Activated naive CD4-positive, alpha-beta T cell treated with anti-CD3 and anti-CD28 coated beads, Interleukin-2, amount 10 ng/mL, durations not matched to agents 7 days and 5 days (primary cell): ENCODE measurements around the gene GRIK4.

Source experiments
- CTCF ChIA-PET: fragments of 350-600 bp; sonication (Branson Sonifier 250); formaldehyde crosslinking; loops from one replicate; lab custom pipeline; 2021; ENCODE audit warnings: antibody characterized with exemption; lab: Charles Lee
- DNase-seq: peaks from one replicate; pipeline ENCODE4 v3.0.0-alpha.2; 2020
- H3K27ac Mint-ChIP-seq: one replicate; pipeline ENCODE4 v1.8.0; 2021; ENCODE audit warnings: mild to moderate bottlenecking, moderate library complexity, mixed read lengths
- H3K27me3 Mint-ChIP-seq: one replicate; pipeline ENCODE4 v1.8.0; 2021; ENCODE audit warnings: mild to moderate bottlenecking, mixed read lengths
- H3K36me3 Mint-ChIP-seq: one replicate; pipeline ENCODE4 v1.8.0; 2021; ENCODE audit warnings: mixed read lengths
- H3K4me1 Mint-ChIP-seq: one replicate; pipeline ENCODE4 v1.8.0; 2021; ENCODE audit warnings: mixed read lengths
- H3K4me3 Mint-ChIP-seq: one replicate; pipeline ENCODE4 v1.8.0; 2021; ENCODE audit warnings: mild to moderate bottlenecking, moderate library complexity, mixed read lengths
- H3K9me3 Mint-ChIP-seq: one replicate; pipeline ENCODE4 v1.8.0; 2021; ENCODE audit warnings: mixed read lengths

Gene GRIK4

DNA sequence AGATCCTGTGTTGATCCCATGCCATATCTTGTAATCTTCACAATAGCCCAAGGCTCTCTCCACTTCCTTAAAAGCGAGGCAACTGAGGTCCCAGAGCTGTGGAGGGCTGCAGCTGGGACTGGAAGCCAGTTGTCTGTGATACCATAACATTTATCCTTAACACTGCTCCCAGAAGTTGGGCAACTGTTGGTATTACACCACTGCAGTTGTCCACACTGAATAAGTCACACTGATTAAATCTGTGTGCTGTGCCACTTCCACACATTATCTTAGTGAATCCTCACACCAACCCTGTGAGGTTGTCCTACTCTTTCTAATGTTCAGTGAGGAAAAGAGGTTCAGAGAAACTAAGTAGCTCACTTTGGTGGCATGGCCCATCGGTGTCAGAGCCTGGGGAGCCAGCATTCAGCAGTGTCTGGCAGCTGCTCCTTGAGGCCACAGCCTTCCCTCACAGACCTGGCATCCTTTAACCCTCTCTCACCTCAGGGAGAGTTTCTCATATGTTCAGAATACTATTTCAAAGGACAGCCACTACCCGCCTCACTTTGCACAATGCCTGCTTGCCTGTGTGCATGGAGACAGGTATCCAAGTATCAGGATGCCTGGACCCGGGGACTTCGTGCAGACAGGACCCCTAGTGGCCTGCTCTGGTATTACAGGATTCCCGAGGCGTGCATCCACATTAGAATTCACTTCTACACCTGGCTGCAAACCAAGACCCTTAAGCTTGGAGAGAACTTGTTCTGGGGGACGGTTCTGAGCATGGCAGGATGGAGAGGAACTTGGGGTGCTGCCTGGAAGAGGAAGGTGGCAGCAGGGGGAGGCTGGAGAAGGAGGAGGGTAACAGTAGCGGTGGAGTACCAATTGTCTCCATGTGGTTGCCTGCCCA lies 290.5 kb downstream of the GRIK4 start:
- CTCF ChIA-PET, result interaction anchor here (1.2 to 1.5 kb wide), 3 partner anchors 16 to 33 kb away, joined by 3 to 4 read pairs (median 3); no protein-coding TSS in a partner anchor
- Mint-ChIP-seq H3K9me3 (no peaks in the 10 kb centered on the region), H3K4me1 (no peaks in the 10 kb centered on the region), H3K36me3 (no peaks in the 10 kb centered on the region), H3K27ac (no peak overlapping the region), H3K27me3 (peaks cover 4% of the 10 kb centered on the region), H3K4me3 (no peak overlapping the region)
- DNase-seq, result peak; percentile 56

DNA sequence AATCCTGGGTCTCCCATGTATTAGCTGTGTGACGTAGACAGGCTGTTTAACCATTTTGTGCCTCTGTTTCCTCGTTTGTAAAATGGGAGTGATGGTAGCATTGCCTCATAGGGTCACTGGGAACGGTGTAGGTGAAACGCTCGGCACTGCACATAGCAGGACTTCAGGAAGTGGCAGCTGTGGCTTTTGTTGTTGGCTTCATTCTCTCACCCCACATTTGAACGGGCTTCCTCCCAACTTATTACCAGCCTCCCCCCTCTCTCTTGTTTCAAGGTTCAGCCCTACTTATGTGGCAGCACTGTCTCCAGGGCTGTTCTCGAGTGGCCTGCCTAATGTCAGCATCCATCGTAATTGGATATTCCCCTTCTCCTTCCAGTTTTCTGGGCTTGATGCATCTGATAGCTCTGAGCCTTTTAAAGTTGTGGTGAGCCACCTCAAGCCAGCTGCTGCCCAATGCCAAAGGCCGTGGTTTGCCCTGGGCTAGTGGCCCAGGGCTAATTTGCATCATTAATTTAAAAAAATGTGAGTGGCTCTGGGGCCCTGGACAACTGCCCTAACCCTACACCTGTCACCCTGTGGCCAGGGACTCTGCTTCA lies 294.5 kb downstream of the GRIK4 start:
- H3K4me1 Mint-ChIP-seq, result no peaks in the 10 kb centered on the region
- CTCF ChIA-PET, result interaction anchor here (1.1 kb wide), 1 partner anchor 125 kb away, joined by 3 read pairs; no protein-coding TSS in a partner anchor
- no peak overlapping the region for H3K27ac Mint-ChIP-seq
- no peaks in the 10 kb centered on the region for H3K36me3 Mint-ChIP-seq
- DNase-seq, result no peak
- no peak overlapping the region for H3K4me3 Mint-ChIP-seq
- no peaks in the 10 kb centered on the region for H3K9me3 Mint-ChIP-seq
- H3K27me3 Mint-ChIP-seq, result peaks cover 7% of the 10 kb centered on the region

DNA sequence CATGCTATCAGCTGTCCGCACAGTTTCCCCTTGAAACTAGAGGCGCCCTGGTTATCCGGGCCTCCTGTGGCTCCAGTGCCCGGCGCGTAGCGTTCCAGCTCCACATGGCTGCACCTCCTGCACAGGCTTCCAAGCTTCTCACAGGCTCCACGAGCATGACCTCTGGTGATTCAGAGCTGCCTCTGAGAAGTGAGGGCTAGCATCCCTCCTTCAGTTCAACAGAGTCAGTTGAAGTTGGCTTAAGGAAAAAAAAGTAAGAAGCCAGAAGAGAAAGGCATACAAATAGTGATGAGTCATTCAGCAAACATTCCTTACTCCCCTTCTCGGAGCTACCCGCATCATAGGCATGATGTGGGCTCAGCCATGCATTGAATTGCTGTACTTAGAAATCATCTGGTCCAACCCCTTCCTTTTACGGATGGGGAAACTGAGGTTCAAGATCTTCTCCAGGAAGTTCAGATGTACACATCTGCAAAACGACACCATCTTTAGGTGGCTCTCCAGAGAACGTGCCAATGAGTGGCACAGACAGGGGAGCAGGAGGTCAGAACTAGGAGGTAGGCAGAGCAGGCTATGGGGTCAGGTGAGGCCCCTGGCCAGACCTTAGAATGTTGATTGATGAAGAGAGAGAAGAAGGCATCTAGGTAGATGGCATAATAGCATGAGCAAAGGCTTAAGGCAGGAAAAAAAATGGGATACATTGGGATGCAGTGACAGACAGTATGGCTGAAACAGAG lies 296.0 kb downstream of the GRIK4 start:
- Mint-ChIP-seq H3K9me3 (no peaks in the 10 kb centered on the region), H3K4me1 (no peaks in the 10 kb centered on the region), H3K36me3 (no peaks in the 10 kb centered on the region), H3K27me3 (peaks cover 5% of the 10 kb centered on the region), H3K27ac (no peak overlapping the region), H3K4me3 (no peak overlapping the region)
- CTCF ChIA-PET, result no interaction called here
- DNase-seq, result no peak

DNA sequence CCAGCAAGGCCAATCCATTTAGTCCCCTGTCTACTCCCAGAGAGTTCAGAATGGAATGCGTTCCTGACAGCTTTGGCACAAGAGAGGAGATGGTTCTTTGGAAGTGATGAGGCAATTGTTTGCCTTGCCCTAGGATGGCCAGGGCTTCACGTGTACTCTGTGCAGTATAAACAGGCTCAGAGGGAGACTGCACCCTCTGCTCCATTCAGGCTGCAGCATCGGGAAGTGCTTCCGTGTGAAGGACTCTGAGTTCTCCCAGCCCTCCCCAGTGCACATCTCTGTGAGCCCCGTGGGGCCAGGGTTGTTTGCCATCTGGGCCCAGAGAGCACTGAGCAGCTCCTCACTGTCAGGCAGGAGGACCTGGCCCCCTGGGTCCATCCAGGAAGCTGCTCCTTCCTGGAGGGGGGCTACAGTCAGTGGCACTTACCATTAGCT lies 297.1 kb downstream of the GRIK4 start:
- no peak overlapping the region for H3K27ac Mint-ChIP-seq
- DNase-seq, result no peak
- CTCF ChIA-PET, result no interaction called here

DNA sequence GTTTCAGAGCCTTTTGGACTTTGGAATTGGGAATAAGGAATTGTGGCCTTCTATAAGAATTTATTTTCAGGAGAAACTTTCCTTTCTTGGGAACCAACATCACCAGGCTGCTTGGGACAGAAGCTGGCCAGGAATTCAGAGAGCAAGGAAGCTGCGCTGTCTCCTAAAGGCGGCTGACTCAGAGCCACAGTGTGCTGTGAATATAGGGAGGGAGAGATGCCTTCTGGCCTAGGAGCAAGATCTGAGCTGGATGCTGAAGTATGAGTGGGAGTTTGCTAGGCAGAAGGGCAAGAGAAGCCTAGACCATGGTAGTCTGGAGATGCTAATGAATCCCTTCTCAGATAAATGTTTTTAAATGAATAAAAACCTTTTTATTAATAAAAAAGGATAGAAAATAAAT lies 298.7 kb downstream of the GRIK4 start:
- no peak for DNase-seq
- peaks cover 9% of the 10 kb centered on the region for H3K27me3 Mint-ChIP-seq
- H3K4me3 Mint-ChIP-seq, result no peak overlapping the region
- no peak overlapping the region for H3K27ac Mint-ChIP-seq
- H3K36me3 Mint-ChIP-seq, result no peaks in the 10 kb centered on the region
- CTCF ChIA-PET, result no interaction called here
- no peaks in the 10 kb centered on the region for H3K4me1 Mint-ChIP-seq
- H3K9me3 Mint-ChIP-seq, result no peaks in the 10 kb centered on the region

More for the DNA sequence above, 297.1 kb downstream of the GRIK4 start:
- no peaks in the 10 kb centered on the region for H3K9me3 Mint-ChIP-seq
- no peaks in the 10 kb centered on the region for H3K4me1 Mint-ChIP-seq
- no peaks in the 10 kb centered on the region for H3K36me3 Mint-ChIP-seq
- H3K27me3 Mint-ChIP-seq, result peaks cover 9% of the 10 kb centered on the region
- no peak overlapping the region for H3K4me3 Mint-ChIP-seq

DNA sequence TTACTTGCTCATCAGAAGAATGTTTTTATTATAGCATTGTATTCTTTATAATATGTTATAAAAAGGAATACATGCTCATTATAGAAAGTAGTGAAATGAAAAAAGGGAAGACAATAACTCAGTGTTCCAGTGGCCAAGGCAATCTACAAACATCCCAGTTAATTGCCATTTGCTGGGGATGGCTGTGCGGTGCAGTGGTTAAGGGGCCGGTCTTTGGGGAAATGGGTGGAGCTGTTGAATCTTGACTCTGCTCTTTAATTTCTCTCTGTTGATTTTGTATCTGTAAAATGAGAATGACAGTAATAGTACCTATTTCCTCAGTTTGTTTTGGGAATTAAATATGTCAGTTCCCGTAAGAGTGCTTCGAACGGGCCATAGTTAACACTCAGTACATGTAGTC lies 299.7 kb downstream of the GRIK4 start:
- no peak for DNase-seq
- Mint-ChIP-seq H3K36me3 (no peaks in the 10 kb centered on the region), H3K4me1 (no peaks in the 10 kb centered on the region), H3K27ac (no peak overlapping the region), H3K4me3 (no peak overlapping the region), H3K27me3 (peaks cover 12% of the 10 kb centered on the region), H3K9me3 (no peaks in the 10 kb centered on the region)
- CTCF ChIA-PET, result no interaction called here

DNA sequence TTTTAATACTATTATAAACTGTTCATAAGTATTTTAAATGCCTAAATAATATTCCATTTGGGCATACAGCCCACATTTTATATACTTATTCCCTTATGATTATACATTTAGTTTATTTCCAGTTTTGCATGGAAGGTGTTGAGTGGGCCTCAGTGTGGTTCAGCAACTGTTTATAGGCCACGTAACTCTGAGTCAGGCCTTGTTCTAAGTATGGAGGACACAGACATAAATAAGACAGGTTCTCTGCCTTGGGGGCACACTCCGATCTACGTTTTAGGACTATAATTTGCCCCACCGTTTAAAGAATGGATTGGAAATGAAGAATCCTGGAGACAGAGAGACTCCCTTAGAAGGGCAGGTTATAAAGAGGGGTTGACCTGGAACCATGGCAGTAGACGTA lies 300.2 kb downstream of the GRIK4 start:
- CTCF ChIA-PET, result no interaction called here
- Mint-ChIP-seq H3K27me3 (peaks cover 12% of the 10 kb centered on the region), H3K36me3 (no peaks in the 10 kb centered on the region), H3K9me3 (no peaks in the 10 kb centered on the region), H3K4me1 (no peaks in the 10 kb centered on the region), H3K4me3 (no peak overlapping the region), H3K27ac (no peak overlapping the region)
- no peak for DNase-seq

DNA sequence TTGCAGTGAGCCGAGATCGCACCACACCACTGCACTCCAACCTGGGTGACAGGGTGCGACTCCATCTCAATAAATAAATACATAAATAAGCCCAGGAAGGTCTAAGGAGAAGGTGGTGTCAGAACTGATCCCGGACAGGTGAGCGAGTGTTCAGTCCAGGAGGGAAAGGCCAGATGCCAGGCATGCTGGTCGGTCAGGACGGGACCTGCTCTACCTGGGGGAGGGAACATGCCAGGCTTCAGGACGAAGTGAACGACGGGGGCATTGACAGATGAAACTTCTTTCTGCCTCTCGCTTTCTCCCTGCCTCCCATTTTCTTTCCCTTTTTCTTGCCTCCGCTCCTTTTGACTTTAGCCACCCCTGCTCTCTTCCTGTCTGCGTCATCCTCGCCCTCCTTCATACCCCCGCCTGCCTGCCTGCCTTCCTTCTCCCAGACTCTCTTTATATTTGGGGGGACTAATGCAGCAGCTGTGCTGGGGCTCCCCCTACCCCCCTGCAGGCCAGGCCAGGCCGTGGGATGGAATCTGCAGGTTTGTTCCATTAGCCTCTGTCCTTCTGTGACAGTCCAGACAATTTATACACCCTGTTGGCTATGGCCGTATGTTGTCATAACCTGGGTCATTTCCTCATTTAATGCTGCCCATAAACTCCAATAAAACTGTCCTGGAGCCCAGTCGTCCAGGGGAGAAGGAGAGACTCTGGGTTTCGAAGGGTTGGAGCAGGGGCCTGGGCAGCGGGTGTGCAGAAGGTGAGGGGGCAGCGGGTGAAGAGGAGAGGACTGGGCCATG lies 303.2 kb downstream of the GRIK4 start:
- Mint-ChIP-seq H3K36me3 (no peaks in the 10 kb centered on the region), H3K4me3 (no peak overlapping the region), H3K4me1 (no peaks in the 10 kb centered on the region), H3K27me3 (peaks cover 34% of the 10 kb centered on the region), H3K9me3 (no peaks in the 10 kb centered on the region), H3K27ac (no peak overlapping the region)
- CTCF ChIA-PET, result no interaction called here
- no peak for DNase-seq

DNA sequence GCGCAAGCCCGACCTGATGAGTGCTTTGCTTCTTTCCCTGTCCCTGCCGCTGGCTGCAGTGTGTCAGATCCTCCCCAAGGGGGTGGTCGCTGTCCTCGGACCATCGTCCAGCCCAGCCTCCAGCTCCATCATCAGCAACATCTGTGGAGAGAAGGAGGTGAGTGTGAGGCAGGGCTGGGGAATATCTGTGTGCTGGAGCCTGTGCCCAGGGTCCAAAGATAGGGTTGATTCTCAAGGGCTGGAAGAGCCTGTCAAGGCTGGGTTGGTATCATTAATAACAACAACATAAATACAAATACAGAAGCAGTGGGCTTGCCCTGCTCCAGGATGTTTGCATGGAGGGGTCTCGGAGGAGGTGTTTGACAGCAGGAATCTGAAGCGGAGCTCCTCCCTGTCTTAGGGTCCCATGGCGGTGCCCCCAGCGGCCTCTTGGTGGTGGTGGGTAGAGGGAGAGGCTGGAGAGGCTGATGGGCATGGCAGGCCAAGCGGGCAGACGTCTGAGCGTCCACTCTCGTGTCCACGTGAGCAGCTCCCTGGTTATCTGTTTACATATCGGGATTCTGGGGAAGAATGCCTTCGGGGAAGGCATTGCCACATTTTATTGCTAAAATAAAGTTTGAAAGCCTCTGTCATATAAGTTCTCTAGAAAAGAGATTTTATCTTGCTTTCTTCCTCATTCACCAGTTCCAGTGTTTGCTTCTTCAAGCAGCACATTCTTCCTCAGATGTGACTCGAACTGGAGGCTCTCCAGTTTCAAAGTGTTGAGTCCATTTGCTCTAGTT lies 304.0 kb downstream of the GRIK4 start:
- Mint-ChIP-seq H3K27me3 (peaks cover 38% of the 10 kb centered on the region), H3K27ac (no peak overlapping the region), H3K4me1 (no peaks in the 10 kb centered on the region), H3K4me3 (no peak overlapping the region), H3K9me3 (no peaks in the 10 kb centered on the region), H3K36me3 (no peaks in the 10 kb centered on the region)
- DNase-seq, result no peak
- CTCF ChIA-PET, result no interaction called here

DNA sequence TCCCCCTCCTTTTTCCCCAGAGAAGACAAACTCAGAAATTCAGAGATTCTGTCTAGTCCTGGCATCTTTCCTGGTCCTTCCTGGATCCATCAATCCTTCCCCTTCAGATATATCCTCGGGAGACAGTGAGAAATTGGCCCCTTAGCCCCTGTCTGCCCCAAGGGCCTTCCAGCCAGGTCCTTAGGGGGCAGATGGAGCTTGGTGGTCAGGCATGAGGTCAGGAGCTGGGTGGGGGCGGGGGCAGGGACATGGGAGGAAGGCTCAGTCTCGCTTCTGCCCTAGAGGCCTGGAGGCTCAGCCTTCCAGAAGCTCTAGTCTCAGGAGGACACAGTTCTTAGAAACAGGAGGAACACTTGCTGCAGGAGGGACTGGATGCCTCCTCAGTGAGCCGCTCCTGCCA lies 304.6 kb downstream of the GRIK4 start:
- Mint-ChIP-seq H3K27ac (no peak overlapping the region), H3K4me3 (no peak overlapping the region), H3K9me3 (no peaks in the 10 kb centered on the region), H3K36me3 (no peaks in the 10 kb centered on the region), H3K4me1 (no peaks in the 10 kb centered on the region), H3K27me3 (peaks cover 40% of the 10 kb centered on the region)
- CTCF ChIA-PET, result no interaction called here
- no peak for DNase-seq

DNA sequence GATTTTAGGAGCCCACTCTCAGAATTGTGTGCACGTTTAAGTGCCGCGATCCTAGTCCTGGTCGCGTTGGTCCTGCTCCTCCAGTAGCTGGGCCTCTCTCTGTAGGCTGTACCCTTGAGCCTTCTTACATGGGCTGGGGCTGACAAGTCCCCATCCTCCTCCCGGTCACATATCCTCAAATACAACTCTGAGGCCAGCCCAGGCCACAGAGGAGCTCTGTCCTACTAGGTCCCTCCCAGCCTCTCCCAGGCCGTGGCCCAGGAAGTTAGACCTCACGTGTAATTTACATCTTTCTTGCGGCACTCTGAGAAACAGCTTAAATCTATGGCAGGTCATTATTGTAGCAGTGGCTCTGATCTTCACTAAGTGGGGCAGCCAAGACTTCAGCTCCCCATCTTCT lies 305.2 kb downstream of the GRIK4 start:
- CTCF ChIA-PET, result no interaction called here
- H3K9me3 Mint-ChIP-seq, result no peaks in the 10 kb centered on the region
- H3K4me1 Mint-ChIP-seq, result no peaks in the 10 kb centered on the region
- H3K4me3 Mint-ChIP-seq, result no peak overlapping the region
- H3K27me3 Mint-ChIP-seq, result peaks cover 43% of the 10 kb centered on the region
- H3K27ac Mint-ChIP-seq, result no peak overlapping the region
- no peak for DNase-seq
- no peaks in the 10 kb centered on the region for H3K36me3 Mint-ChIP-seq

DNA sequence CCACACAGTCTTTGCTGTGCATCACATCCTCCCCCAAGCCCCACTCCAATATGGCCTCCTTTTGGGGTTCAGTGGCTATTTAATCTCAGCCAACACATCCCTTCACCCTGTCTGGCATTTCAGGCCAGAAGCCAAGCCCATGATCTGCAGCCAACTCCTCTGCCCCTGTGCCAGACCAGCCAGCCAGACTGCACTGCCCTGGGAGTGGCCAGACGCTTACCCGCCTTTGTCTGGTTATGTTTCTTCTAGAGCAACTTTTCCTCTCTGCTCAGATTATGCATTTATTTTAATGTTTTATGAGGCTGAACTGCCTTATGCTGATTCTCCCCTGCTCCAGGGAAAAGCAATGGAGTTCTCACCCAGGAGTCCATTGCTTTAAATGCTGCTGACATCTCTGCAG lies 305.6 kb downstream of the GRIK4 start:
- H3K27me3 Mint-ChIP-seq, result peaks cover 43% of the 10 kb centered on the region
- H3K4me3 Mint-ChIP-seq, result no peak overlapping the region
- H3K9me3 Mint-ChIP-seq, result no peaks in the 10 kb centered on the region
- no peaks in the 10 kb centered on the region for H3K36me3 Mint-ChIP-seq
- DNase-seq, result no peak
- CTCF ChIA-PET, result no interaction called here
- H3K4me1 Mint-ChIP-seq, result no peaks in the 10 kb centered on the region
- no peak overlapping the region for H3K27ac Mint-ChIP-seq

DNA sequence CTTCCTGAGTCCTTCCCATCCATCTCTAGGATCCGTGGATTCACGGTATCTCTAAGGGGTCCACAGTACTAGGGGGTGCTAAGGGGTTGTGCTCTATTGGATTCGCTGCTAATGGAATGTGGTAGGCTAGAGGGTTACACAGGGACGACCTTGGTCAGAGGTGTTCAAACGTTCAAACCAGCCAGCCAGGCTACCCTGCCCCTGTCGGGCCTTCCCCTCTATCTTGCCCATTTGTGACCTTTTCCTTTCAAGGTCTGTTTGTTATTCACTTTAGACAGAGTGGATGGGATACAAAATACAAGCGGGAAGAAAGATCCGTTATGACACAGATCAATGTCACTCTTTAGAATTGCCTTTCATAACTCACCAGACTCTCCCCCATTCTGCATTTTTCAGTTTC lies 306.5 kb downstream of the GRIK4 start:
- Mint-ChIP-seq H3K27me3 (peaks cover 38% of the 10 kb centered on the region), H3K9me3 (no peaks in the 10 kb centered on the region), H3K4me1 (no peaks in the 10 kb centered on the region), H3K36me3 (no peaks in the 10 kb centered on the region), H3K4me3 (no peak overlapping the region), H3K27ac (no peak overlapping the region)
- DNase-seq, result no peak
- CTCF ChIA-PET, result interaction anchor here (0.7 kb wide), 1 partner anchor 16 kb away, joined by 3 read pairs; no protein-coding TSS in a partner anchor
